HUDEP-2 (cell line): Measurements from ENCODE around the gene RYR3.
A peak's percentile ranks its signal among the peaks of the same experiment; 100 is the strongest.
"Not testable (repeated sequence)": the region's sequence is repeated elsewhere in the genome, so short reads cannot be mapped to it uniquely, and the experiment has no call there.

Experiments
- DNase-seq, 76 experiments: peaks; one replicate each; lab custom pipeline; 2025; ENCODE audit not compliant: unreplicated experiment in 76 of 76; lab: John Stamatoyannopoulos, UW

RYR3 gene

DNA sequence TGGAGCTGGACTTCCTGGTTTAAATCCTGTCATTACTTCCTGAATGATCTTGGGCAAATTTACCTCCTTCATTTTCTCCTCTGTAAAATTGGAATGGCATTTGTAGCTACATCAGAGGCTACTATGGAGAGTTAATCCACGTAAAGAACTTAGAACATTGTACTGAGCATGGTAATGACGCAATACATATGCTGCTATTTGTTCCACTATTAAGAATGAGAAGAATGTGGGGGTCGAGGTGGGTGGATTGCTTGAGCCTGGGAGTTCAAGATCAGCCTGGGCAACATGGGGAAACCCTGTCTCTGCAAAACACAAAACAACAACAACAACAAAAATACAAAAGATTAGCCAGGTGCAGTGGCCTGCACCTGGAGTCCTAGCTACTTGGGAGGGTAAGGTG is 250.6 kb downstream of the RYR3 start:
- no peak for DNase-seq

DNA sequence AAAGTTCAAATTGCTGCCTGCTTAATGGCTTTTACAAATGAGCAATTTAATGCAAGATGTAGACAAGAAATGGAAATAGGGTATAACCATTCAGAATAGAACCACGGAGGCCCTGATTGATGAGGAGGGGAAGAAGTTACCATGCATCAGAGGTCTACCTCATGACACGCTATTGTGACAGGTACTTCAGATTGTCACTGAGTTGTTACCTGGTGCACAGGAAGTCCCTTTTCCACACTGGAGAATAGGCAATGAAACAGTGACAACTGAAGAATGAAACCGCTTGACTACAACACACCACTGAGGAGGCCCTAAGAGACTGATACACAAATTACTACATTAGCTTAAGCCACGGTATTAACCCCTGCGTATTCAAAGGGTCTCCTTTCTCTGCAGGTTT is 251.2 kb downstream of the RYR3 start:
- no peak for DNase-seq

DNA sequence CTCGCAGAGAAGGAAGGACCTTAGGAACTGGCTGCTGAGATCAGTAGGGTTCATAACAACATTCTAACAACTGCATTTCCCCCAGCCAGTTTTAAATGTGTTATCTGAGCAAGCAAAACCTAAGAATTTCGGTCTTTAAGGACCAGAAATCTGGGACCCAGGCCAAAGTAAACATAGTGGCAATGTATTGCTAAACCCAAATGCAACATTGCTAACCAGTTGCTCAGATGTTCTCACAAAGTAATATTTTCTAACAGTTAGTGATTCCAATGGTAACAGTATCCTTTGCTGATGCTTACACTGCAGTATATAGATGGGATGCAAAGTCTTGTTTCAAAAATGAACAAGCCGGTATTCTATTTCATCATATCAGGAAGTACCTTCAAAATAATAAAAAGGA is 254.3 kb downstream of the RYR3 start:
- DNase-seq = no peak

DNA sequence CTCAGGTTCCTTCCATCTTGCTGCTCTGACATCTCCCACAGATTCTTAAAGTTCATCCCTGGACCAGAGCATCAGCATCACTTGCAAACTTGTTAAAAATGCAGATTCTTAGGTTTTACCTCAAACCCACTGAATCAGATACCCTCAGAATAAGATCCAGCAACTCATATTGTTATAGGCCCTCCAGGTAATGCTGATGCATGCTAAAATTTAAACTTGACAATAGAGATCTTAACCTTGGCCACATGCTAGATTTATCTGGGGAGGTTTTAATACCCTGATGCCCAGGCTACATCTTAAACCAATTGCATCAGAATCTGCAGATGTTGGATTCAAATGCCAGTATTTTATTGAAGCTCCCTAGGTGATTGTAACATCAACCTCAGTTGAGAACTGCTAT is 256.9 kb downstream of the RYR3 start:
- DNase-seq = no peak

DNA sequence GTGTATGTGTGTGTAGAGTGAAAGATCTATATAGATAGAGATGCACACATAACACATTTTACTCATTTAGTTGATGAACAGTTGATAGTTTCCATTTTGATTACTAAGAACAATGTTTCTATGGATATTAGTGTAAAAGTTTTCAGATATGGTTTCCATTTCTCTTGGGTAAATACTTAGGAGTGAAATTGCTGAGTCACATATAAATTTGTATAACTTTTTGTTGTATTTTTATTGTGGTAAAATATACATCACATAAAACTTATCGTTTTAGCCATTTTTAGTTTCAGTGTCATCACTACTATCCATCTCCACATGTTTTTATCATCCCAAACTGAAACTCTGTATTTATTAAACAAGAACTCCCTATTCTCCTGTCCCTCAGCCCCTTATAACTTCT is 258.3 kb downstream of the RYR3 start:
- DNase-seq = no peak

DNA sequence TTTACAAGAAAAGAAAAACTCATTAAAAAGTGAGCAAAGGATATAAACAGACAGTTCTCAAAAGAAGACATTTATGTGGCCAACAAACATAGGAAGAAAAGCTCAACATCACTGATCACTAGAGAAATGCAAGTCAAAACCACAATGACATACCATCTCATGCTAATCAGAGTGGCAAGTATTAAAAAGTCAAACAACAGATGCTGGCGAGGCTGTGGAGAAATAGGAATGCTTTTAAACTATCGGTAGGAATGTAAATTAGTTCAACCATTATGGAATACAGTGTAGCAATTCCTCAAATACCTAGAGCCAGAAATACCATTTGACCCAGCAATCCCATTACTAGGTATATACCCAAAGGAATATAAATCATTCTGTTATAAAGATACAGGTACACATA is 267.1 kb downstream of the RYR3 start:
- DNase-seq = not testable (repeated sequence)

DNA sequence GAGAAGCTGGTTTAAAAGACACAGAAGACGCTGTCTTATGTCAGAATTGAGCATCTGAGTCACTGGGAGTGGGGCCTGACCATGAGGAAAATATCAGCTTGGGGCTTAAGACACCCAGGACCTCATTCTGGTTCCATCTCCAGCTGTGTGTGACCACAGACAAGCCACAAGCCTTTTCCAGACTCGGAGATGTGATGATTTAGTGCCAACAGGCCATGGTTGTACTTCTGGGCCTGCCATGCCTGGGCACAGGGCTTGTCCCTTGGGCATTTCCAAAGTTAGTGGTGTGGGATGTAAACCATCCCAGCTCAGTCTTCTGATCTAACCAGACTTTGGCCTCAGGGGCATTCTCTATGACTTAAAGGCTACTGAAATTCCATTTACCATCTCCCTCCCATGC is 269.8 kb downstream of the RYR3 start:
- no peak for DNase-seq

DNA sequence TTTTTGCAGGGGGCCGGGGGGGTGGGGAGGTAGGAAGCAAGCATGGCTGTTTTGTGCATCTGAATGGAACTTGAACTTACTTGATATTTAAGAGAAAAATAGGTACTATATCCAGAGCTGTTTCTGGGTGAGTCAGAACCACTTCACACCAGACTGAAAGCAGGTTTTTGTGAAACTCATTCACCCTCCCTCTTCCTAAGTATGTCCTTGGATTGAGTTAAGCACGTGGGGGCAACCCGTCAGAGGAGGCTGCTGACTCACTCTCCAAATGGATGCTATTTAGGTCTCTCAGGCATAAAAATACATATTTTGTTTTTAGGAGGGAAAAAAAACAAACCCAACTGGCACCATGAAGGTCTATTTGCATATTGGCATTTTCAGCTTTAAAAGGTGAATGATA is 270.3 kb downstream of the RYR3 start:
- DNase-seq = no peak

DNA sequence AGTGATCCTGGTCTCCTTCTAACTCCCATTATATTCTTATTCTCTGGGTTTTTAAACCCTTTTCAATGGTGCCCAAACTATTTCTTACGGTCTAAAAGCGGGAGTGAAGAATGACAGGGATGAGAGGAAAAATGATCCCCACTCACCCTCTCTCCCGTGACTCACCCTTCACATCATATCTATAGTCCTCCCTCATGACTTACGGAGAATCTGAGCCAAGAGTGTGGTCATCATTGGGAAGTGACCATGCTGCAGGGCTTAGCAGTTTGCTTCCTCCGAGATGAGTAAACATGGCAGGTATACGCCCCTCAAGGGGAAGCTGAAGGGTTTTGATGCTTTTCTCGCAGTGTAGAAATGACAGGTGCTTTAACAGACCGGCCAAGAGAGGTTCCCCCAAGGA is 274.0 kb downstream of the RYR3 start:
- DNase-seq = no peak

DNA sequence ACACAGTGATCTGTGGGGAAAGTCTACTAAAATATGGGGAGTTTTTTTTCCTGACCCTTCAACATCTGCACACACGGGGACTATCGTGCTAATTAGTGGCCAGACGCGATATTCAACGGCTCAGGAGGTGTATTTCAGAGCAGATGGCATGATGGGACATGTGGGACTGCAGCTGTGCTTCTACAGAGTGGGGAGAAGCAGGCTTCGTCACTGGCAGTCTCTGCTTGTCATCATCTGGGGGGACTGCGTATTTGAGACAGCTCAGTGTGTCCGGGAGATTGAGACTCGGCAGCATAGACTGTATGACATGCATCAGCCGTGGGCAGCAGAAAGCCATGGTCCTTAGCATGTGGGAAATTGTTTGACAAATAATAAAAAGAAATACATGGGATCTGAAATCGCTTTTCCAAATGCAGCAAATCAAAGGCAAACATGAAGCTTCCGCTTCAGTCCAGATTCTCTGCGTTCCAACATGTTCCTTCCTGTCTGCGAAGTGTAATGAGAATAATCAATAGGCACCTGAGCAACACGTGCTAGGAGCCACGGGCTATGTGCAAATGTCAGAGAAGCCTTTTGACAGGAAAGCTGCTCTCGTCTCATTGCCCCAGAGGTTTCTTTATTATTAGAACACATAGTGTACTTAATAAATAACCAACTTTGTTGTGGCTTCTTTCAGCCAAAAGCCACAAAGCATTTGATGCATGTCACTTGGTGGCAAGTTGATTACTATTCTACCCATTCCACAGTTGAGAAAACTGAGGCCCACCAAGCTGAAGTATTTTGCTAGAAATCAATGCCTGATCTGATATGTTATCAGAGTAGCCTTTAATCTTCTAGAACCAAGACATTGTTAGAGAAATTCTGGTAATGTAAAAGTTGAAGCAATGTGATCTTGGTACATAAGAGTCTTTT is 276.3 kb downstream of the RYR3 start:
- no peak for DNase-seq

DNA sequence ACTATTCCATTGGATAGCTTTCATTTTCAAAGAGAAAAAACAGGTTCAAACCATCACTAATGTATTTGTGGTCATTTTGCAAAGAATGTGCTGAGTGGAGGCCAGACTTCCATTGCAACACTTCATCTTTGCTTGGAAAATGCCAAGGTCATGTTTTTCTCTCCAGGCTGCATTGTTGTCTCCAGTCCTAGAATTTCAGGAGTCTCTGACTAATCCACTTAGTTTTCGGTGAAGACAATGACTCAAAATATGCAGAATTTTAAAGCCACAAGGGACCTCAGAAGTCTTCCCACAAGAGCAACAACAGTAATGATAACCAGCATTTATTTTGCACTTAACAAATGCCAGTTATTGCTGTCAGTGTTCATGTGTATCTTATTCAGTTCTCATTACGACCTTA is 277.0 kb downstream of the RYR3 start:
- DNase-seq = no peak

DNA sequence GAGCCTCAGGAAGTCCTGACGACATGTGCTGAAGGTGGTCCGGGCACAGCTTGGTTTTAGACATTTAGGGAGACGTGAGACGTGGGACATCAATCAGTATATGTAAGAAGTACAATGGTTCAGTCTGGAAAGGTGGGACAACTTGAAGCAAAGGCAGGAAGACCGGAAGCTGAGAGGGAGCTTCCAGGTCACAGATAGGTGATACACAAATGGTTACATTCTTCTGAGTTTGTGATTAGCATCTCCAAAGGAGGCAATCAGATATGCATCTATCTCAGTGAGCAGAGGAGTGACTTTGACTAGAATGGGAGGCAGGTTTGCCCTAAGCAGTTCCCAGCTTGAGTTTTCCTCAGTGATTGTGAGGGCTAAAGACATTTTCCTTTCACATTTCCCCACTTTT is 282.1 kb downstream of the RYR3 start:
- DNase-seq = no peak

DNA sequence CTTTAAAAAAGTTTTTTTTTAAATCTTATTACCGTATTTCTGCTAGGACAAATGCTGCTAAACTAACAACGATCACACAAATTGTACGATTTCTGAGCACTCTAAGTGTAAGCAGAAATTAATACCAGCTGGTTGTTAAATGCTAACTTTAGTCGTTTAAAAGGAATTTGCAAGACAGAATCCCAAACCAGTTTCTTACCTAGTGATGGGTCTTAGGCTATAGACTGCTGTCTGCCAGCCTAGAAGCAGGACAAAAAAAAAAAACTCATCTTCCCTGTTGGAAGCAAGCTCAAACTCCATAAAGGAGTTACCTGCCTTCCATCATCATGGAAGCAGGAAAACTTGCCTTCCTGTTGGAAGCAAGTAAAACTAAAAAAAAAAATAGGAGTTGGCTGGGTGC is 287.6 kb downstream of the RYR3 start:
- not testable (repeated sequence) for DNase-seq

DNA sequence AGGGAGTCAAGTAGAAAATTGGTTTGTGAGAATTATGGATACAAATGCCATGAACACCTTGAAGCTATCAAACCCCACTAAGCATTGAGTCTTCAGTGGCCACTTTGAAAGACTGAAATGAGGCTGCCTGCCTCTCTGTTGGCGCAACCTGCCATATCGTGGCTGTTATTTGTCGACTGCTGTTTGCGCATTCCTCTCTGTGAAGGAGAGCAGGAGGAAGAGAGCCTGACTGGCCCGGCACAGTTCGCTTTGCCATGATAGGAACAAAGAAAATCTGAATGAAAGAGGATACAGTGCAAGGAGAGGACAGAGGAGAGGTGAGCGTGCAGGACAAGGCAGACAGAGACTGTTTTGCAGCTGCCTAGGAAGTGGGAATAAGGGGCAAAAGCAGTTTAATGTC is 289.4 kb downstream of the RYR3 start:
- no peak for DNase-seq

DNA sequence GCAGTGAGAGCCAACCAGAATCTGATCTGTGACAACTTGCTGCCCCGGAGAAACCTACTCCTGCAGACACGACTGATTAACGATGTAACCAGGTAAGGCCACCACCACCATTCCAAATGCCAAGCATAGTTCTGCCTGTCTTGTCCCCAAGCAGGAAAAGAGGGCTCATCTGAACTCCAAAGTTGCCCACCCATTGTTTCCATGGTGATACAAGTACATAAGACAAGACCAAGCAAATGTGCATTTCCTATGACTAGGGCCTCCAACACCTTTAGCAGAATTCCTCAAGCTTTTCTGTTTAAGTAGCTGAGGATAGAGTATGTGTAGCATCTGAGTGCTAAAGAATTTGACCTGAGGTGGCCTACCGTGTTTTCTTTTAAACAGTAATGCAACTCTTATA is 290.7 kb downstream of the RYR3 start:
- no peak for DNase-seq

DNA sequence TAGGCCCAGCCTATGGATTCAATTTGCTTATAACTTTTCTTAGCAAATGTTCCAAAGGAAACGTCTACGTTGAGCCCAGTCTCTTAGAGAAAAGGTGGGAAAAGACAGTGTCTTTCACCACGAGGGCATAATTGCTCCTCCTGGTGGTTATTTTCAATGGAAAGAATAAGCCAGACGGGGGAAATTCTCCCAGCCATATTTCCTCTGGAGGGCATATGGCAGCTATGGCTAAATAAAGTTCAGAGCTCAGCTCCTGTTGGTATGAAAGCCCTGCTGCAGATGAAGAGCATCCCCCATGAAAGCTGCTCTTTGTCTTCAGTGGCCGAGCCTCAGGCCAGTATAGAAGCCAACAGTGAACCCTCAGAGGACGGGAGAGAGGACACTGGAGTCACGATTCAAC is 297.9 kb downstream of the RYR3 start:
- DNase-seq = peak in 3 of 76 experiments; percentile 7 to 12 (median 8)

DNA sequence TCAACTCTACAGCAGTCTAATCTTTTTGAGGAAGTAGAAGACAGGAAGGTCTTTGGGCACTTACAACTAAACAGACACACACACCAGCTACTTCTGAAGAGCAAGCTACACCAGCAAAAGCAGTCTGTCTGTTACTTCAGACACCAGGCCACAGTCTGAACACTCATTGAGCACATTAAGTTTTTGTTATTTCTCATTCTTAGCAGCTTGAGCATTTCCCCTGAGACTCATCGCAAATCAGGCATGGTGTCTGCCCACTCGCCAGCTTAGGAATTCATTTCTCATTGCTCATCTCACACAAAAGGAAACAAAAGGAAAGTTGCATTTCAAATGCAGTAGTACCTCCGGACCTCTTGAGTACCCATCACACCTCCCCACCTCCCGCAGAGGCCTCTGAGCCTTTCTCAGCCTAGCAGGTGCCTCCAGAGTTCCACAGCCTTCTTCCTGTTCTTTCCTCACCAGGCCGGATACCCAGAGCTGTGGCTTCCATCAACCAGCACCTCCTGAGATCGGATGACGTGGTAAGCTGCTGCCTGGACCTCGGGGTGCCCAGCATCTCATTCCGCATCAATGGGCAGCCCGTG is 302.0 kb downstream of the RYR3 start:
- DNase-seq = no peak

DNA sequence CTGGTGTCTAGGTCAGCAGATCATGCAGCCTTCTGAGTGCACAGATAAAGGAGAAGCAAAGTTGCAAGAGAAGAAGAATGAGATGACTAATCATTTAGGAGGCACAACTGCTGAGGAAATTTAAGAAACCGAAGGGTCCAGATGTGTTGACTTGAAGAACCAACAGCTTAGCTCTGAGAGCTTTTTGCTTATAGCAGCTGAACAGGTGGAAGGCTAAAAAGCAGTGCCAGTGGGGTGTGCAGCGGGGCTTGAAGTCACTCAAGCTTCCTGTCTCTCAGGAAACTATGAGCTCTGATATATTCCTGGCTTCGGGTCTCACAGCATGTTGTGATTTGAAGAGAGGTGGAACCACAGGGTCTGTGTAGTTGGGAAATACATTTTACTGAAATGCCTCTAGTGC is 305.7 kb downstream of the RYR3 start:
- DNase-seq = no peak

DNA sequence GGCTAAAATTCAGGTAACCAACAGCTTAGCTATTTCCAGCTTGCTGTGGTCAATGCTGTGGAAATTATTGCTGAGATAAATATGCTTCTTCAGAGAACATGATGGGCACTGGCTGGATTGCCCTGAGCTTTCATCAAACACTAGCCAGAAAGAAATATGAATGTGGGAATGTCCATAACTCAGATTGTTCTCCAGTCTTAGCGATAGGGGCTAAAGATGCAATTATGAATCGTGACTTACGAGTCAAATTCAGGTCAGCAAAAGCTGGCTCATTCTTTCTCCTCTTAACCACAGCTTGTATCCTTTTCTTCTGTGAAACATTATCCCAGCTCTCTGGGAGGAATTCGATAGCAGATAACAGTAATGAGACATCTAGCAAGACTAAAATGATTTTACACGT is 307.6 kb downstream of the RYR3 start:
- DNase-seq = no peak

DNA sequence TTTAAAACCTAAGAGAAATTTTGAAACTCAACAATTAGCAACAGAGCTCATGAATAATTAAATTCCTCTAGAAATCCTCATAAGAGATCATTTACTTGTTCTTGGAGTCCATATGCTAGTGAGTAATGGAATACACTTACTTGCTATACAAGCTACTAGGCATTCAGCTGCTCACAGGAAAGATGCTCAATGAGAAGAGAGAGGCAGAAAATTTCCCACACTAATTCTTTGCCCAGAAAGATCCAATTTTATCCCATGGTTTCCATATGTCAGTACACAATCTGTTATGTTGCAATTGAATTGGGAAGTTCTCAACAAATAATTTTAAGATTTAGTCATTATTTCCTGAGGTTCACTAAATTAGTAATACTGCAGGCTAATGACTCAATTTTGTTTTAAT is 310.4 kb downstream of the RYR3 start:
- no peak for DNase-seq

DNA sequence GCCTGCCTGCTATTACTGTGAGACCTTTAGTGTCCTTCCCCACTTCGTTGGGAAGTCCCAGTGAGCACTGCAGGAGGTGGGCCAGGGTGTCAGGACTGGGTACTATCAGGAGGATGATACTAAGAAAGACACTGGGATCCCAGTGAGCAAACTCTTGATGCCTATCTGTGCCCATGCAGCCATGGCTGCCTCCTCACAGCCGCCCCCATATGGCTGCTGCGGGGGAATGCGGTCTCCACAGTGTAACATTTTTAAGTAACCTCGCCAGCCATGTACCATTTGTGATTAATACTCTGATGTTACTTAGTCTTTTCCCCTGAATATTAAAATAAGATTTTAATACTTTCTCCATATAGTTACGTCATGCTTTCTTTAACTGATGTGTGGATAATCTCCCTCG is 312.2 kb downstream of the RYR3 start:
- DNase-seq = peak in 18 of 76 experiments; percentile 0 to 25 (median 5)

DNA sequence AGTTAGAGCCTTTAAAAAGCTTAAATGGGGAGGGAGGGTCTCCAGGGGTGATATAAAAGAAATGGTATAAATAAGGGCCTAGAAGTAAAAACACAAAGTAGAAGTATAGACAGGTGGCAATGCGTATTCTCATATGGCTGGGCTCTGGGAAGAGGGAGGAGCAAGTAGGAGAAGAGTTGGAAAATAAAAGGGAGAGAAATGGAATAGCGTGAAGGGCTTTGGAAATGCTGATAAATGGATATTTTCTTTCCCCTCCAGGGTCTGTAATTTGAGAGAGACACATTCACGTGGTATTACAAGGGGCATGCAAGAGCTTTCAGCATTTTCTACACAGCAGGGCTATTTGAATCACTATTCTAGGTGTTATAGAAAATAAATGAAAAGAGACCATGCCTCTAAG is 313.7 kb downstream of the RYR3 start:
- DNase-seq = no peak
